Esophagus (tissue), 2 donors: Measurements from ENCODE around the gene AS3MT. TPM values are rescaled to one million over a fixed set of nuclear protein-coding genes. Genes with fewer than 3 reads are reported as not detected.

Experiments
- H3K27ac ChIP-seq, 2 donors: one replicate each; pipeline ENCODE4 v1.5.1; 2013; ENCODE audit warnings: low read depth in 2 of 2, mild to moderate bottlenecking in 2 of 2, inconsistent platforms in 1 of 2, low read length in 1 of 2, moderate library complexity in 1 of 2
- H3K27me3 ChIP-seq, 2 donors: one replicate each; pipeline ENCODE4 v1.6.1; 2013; ENCODE audit warnings: low read length in 2 of 2, control low read depth in 1 of 2, mild to moderate bottlenecking in 1 of 2; ENCODE audit not compliant: insufficient read depth in 2 of 2, control insufficient read depth in 1 of 2
- H3K36me3 ChIP-seq, 2 donors: one replicate each; pipeline ENCODE4 v1.6.1; 2013; ENCODE audit warnings: low read length in 1 of 2; ENCODE audit not compliant: control insufficient read depth in 2 of 2, insufficient read depth in 2 of 2
- H3K4me1 ChIP-seq, 2 donors: one replicate each; pipeline ENCODE4 v1.6.1; 2013; ENCODE audit warnings: low read length in 1 of 2; ENCODE audit not compliant: control insufficient read depth in 2 of 2, insufficient read depth in 2 of 2
- H3K4me3 ChIP-seq, 2 donors: one replicate each; pipeline ENCODE4 v1.5.1; 2013; ENCODE audit warnings: low read length in 2 of 2, mild to moderate bottlenecking in 2 of 2, low read depth in 1 of 2, moderate library complexity in 1 of 2
- H3K9me3 ChIP-seq, 2 donors: one replicate each; pipeline ENCODE4 v1.6.1; 2013; ENCODE audit warnings: mild to moderate bottlenecking in 2 of 2, low read depth in 1 of 2, low read length in 1 of 2, moderate library complexity in 1 of 2; ENCODE audit not compliant: control insufficient read depth in 2 of 2, insufficient read depth in 1 of 2
- WGBS, 2 donors: extraction: QIAGEN DNeasy Blood & Tissue Kit; methylation state at CpG; one replicate each; pipeline ENCODE4 v1.1.7; 2013; 5-methylcytosine and 5-hydroxymethylcytosine counted together
- polyA plus RNA-seq, 2 donors: library from polyadenylated mRNA; stranded (reverse); fragments of 200-250 nt; gene quantifications; one replicate each; pipeline ENCODE4 v1.2.3, GENCODE V29; 2013
- donor health status: healthy with polysubstance abuse.
- donor health status: Bipolar disorder and iron deficiency.

The AS3MT gene
- polyA plus RNA-seq, 2 donors: 2.0 to 2.8 TPM

DNA sequence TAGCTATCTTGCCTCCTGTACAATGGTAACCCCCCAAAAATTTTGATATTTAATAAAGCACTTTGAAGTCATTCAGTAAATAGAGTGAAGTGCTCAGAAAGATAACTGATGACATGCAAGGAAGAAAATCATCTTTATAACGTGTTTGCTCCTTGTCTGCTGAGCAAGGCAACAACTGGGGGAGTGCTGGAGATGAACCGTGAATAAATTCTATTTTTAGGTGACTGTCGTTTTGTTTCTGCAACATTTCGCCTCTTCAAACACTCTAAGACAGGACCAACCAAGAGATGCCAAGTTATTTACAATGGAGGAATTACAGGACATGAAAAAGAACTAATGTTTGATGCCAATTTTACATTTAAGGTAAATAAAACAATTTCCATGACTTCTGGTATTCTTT, 9.4 kb downstream of the AS3MT start:
- 68 to 79% methylated on average over 4 of the region's 4 CpGs for WGBS, 2 donors
- Histone ChIP-seq H3K27me3 (no peaks in the 10 kb centered on the region), H3K4me1 (no peaks in the 10 kb centered on the region), H3K27ac (no peak overlapping the region), H3K4me3 (no peak overlapping the region), H3K36me3 (peaks cover 0 to 2% of the 10 kb centered on the region in 2 donors), H3K9me3 (no peaks in the 10 kb centered on the region)

DNA sequence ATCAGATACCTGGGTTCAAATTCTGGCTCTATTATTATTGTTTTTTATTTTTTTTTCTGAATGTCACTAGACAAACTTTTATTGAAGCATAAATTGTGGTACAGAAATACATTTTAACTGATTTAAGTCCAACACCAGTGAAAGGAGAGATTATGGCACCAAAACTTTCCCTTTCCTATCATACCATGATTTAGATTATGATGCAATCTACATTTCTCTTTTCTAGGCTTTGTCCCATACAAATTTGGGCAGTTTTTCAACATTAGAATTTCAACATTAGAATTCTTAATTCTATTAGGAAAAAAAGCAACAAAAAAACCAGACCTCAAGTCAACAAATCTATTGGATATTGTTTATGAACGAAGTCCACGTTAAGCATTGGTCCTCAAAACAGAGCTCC, 11.0 kb downstream of the AS3MT start:
- H3K36me3 ChIP-seq: peaks cover 0 to 2% of the 10 kb centered on the region in 2 donors
- no peak overlapping the region for H3K27ac ChIP-seq
- H3K9me3 ChIP-seq: no peaks in the 10 kb centered on the region
- no peaks in the 10 kb centered on the region for H3K27me3 ChIP-seq
- H3K4me3 ChIP-seq: no peak overlapping the region
- H3K4me1 ChIP-seq: no peaks in the 10 kb centered on the region
- 91 to 93% methylated on average over 2 of the region's 2 CpGs for WGBS, 2 donors

DNA sequence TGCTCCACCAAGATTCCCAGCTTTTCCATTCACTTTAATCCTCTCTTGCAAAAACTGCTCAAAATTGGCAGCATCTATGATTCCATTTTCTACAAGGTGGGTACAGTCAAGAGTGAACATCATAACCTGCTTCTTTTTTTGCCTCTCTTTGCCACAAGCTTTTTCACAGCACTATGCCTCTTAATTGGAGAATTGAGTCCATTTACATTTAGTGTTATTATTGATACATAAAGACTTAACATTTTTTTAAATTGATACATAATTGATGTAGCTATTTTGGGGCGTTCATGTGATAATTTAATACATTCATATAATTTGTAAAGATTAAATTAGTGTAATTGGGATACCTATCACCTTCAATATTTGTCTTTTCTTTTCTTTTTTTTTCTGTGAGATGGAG, 18.8 kb downstream of the AS3MT start:
- Histone ChIP-seq H3K4me3 (no peak overlapping the region), H3K9me3 (no peaks in the 10 kb centered on the region), H3K27ac (no peak overlapping the region), H3K27me3 (no peaks in the 10 kb centered on the region), H3K4me1 (no peaks in the 10 kb centered on the region), H3K36me3 (no peaks in the 10 kb centered on the region)
- WGBS, 2 donors: 98% methylated on average over 1 of the region's 1 CpG

DNA sequence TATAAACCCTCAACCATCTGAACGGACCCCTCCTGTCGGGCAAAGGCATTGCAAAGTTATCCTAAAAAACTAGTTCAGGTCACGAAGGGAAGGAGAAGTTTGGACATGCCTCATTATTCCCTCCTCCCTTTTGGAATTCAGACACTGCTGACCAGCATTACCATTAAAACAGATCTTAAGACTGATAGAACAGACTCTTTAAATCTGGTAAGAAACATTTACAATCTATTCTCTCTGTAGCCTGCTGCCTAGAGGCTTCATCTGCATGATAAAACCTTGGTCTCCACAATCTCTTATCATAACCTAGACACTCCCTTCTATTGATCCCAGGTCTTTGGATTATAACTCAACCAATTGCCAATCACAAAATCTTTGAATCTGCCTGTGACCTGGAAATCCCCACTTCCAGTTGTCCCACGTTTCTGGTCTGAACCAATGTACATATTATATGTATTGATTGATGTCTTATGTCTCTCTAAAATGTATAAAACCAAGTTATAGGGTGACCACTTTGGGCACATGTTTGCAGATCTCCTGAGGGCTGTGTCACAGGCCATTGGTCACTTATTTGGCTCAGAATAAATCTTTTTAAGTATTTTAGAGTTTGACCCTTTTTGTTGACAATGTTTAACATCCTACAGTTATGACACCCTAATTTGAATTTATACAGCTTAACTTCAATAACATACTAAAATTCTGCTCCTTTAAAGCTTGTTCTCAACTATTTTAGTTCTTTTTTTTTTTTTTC, 25.4 kb downstream of the AS3MT start:
- 82 to 83% methylated on average over 4 of the region's 4 CpGs for whole genome bisulfite sequencing, 2 donors
- Histone ChIP-seq H3K27me3 (no peaks in the 10 kb centered on the region), H3K4me1 (no peaks in the 10 kb centered on the region), H3K4me3 (no peak overlapping the region), H3K27ac (no peak overlapping the region), H3K9me3 (no peaks in the 10 kb centered on the region), H3K36me3 (no peaks in the 10 kb centered on the region)

DNA sequence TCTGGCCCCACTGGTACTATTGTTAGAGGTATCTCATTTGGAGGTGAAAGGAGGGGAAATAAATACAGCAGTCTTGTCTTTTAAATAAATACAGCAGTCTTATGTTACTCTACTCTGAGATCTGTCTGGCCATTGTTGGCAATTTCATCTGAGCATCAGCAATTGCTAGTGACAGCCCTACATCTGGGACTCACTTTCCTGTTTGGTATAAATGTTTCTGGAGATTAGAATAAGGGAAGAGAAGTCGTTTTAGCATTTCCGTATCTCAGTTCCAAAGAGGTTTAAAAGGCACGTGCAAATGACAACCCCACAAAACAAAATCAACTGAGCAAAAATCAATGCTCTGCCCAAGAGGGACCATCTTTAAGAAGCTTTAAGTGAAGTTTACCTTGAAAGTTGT, 30.7 kb downstream of the AS3MT start:
- Histone ChIP-seq H3K4me3 (no peak overlapping the region), H3K27ac (no peak overlapping the region), H3K36me3 (no peaks in the 10 kb centered on the region), H3K9me3 (no peaks in the 10 kb centered on the region), H3K4me1 (no peaks in the 10 kb centered on the region), H3K27me3 (no peaks in the 10 kb centered on the region)
- 77 to 86% methylated on average over 3 of the region's 3 CpGs for WGBS, 2 donors

DNA sequence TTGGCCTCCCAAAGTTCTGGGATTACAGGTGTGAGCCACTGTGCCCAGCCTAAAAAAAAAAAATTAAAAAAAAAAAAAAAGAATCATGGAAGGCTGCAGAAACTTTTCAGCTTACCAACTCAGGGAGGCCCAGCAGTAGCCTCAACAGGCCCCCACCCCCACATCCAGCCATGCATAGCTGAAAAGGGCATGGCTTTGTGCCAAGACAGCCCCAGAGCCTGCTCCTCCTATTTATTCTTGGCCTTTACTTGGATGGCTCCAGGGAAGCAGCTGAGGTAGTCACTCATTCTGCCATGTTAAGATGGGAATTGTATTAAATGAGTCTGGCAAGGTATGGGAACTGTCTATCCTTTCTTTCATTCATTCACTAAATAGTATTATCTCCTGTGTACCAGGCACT, 35.1 kb downstream of the AS3MT start:
- Histone ChIP-seq H3K4me1 (no peaks in the 10 kb centered on the region), H3K4me3 (no peak overlapping the region), H3K36me3 (no peaks in the 10 kb centered on the region), H3K27me3 (no peaks in the 10 kb centered on the region), H3K27ac (no peak overlapping the region), H3K9me3 (no peaks in the 10 kb centered on the region)

DNA sequence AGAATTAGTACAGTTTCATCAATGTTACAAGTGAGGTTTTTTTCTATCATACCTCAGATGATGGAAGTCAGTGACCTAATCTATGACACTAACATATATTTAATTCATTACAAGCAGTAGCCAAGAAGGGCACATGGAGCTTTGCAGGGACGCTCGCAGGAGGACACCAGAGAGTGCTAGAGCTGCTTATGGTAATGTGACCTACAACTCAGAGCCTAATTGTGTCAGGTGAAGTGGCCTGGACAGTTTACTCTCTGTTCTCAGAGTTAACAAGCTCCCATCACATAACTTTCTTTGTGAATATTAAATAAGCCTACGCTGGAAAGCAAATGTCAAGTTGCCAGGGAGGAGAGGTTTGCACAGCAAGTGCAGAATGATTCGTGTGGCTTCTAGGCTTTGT, 37.2 kb downstream of the AS3MT start:
- no peak overlapping the region for H3K4me3 ChIP-seq
- no peaks in the 10 kb centered on the region for H3K4me1 ChIP-seq
- H3K27me3 ChIP-seq: no peaks in the 10 kb centered on the region
- H3K9me3 ChIP-seq: no peaks in the 10 kb centered on the region
- WGBS, 2 donors: 86 to 87% methylated on average over 4 of the region's 4 CpGs
- no peaks in the 10 kb centered on the region for H3K36me3 ChIP-seq
- H3K27ac ChIP-seq: no peak overlapping the region

DNA sequence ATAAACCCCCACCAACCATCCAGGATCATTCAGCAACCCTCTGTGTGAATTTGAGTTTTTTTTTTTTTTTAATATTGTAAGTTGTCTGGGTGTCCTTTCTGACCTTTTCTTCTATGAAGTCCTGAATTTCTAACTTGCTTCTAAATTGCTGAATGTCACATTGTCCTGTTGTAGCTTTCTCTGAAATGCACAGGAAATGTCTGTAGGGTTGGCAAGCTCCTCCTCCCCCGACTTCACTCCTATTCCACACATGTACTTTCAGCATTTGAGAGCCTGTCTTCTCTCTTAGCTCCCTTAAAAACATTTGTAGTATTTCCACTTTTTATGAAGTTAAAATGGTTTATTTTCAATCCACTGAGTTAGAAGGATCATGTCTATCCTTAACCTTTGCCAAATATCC, 45.5 kb downstream of the AS3MT start:
- Histone ChIP-seq H3K4me3 (no peak overlapping the region), H3K4me1 (peaks cover 8% of the 10 kb centered on the region in 2 donors), H3K36me3 (no peaks in the 10 kb centered on the region), H3K27me3 (no peaks in the 10 kb centered on the region), H3K9me3 (no peaks in the 10 kb centered on the region), H3K27ac (no peak overlapping the region)
- WGBS, 2 donors: 65 to 69% methylated on average over 1 of the region's 1 CpG

DNA sequence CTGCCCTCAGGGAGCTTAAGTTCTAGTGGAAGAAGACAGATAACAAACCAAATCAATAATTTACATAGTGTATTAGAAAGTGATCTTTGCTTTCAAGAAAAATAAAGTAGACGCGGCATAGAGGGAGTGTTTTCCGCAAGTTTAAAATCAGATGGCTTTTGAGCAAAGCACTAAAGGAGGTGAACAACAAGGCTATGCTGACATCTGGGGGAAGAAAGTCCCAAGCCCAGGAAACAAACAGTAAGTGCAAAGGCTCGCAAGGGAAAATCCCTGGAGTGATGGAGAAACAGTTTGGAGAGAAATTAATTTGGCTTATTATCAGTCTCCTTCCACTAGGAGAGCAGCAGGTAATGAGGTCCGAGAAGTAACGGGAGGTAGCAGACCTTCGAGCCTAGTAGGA, 46.9 kb downstream of the AS3MT start:
- whole genome bisulfite sequencing, 2 donors: 79 to 87% methylated on average over 7 of the region's 7 CpGs
- Histone ChIP-seq H3K9me3 (no peaks in the 10 kb centered on the region), H3K27me3 (no peaks in the 10 kb centered on the region)

DNA sequence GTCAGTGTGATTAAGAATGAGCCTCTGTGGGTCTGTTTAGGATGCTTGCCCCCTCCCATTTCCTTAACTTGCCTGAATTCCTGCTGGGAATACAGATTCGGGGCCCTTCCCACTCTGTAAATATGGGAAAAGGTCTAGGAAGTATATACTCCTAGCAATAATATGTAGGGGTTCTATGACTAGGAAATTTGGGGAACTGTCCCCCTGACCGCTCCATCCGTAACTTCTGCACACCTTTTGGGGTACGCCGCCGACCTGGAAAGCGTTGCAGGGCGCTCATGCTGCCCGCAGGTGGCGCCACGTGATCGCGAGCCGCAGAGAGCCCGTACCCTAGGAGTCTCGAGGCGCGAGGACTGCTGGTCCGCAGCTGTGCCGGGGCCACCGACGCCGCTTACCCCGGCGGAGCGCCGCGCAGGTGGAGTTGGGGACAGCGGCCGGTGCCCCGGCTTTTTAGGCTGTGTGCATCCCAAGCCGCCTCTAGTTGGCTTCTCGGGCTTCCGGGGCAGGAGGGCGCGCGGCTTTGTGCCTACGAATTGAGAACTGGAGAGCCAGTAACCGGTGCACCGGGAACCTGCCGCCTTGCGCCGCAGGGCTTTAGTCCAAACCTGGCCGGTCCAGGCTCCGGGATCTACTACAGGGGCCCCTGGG, 48.2 kb downstream of the AS3MT start:
- Histone ChIP-seq H3K27me3 (no peaks in the 10 kb centered on the region), H3K27ac (peak overlapping the region; percentile 80 to 86), H3K4me3 (peak overlapping the region; percentile 53 to 58), H3K4me1 (peaks cover 8% of the 10 kb centered on the region in 2 donors), H3K9me3 (no peaks in the 10 kb centered on the region), H3K36me3 (no peaks in the 10 kb centered on the region)
- WGBS, 2 donors: 0 to 1% methylated on average over 45 of the region's 45 CpGs

More for the DNA sequence above, 46.9 kb downstream of the AS3MT start:
- peaks cover 8% of the 10 kb centered on the region in 2 donors for H3K4me1 ChIP-seq
- no peak overlapping the region for H3K27ac ChIP-seq
- no peak overlapping the region for H3K4me3 ChIP-seq
- no peaks in the 10 kb centered on the region for H3K36me3 ChIP-seq
